Trophoblast cell (in vitro differentiated cells and primary cell): Measurements from ENCODE around the gene PIPOX.

Experiments used
- DNase-seq, 2 donors: peaks; one replicate each; pipeline ENCODE4 v3.0.0-alpha.2; 2016
- H2AFZ ChIP-seq: 2 replicates; pipeline ENCODE4 v1.6.1; 2013; ENCODE audit warnings: low read length, moderate library complexity, mild to moderate bottlenecking; ENCODE audit not compliant: insufficient read depth, poor library complexity
- H2AK5ac ChIP-seq: 2 replicates; pipeline ENCODE4 v1.6.1; 2013; ENCODE audit warnings: mild to moderate bottlenecking, low read length
- H2BK120ac ChIP-seq: 2 replicates; pipeline ENCODE4 v1.6.1; 2013; ENCODE audit warnings: low read length, mild to moderate bottlenecking, moderate library complexity; ENCODE audit not compliant: insufficient read depth, poor library complexity
- H2BK12ac ChIP-seq: 2 replicates; pipeline ENCODE4 v1.6.1; 2013; ENCODE audit warnings: mild to moderate bottlenecking, low read length, moderate library complexity
- H2BK5ac ChIP-seq: 2 replicates; pipeline ENCODE4 v1.6.1; 2013; ENCODE audit warnings: low read length, low read depth, moderate library complexity, mild to moderate bottlenecking; ENCODE audit not compliant: poor library complexity
- H3K14ac ChIP-seq: 2 replicates; pipeline ENCODE4 v1.6.1; 2013; ENCODE audit warnings: mild to moderate bottlenecking, low read length
- H3K18ac ChIP-seq: 2 replicates; pipeline ENCODE4 v1.6.1; 2013; ENCODE audit warnings: mild to moderate bottlenecking, low read length
- H3K23ac ChIP-seq: 2 replicates; pipeline ENCODE4 v1.6.1; 2013; ENCODE audit warnings: low read length
- H3K27ac ChIP-seq: 2 replicates; pipeline ENCODE4 v1.5.1; 2013; ENCODE audit warnings: low read depth, mild to moderate bottlenecking, inconsistent platforms, low read length, moderate library complexity
- H3K27me3 ChIP-seq: 2 replicates; pipeline ENCODE4 v1.6.1; 2013; ENCODE audit warnings: inconsistent platforms, mild to moderate bottlenecking, low read length, moderate library complexity; ENCODE audit not compliant: insufficient read depth
- H3K36me3 ChIP-seq, 2 experiments: 1 replicate in 1 of 2; 2 replicates in 1 of 2; pipeline ENCODE4 v1.6.1; 2013; ENCODE audit warnings: low read length in 2 of 2, mild to moderate bottlenecking in 2 of 2, moderate library complexity in 1 of 2; ENCODE audit not compliant: insufficient read depth in 2 of 2, control insufficient read depth in 1 of 2
- H3K4ac ChIP-seq: 2 replicates; pipeline ENCODE4 v1.6.1; 2013; ENCODE audit warnings: low read depth, mild to moderate bottlenecking, low read length, moderate library complexity
- H3K4me1 ChIP-seq, 2 experiments: 1 replicate in 1 of 2; 2 replicates in 1 of 2; pipeline ENCODE4 v1.6.1; 2013; ENCODE audit warnings: low read length in 2 of 2, mild to moderate bottlenecking in 2 of 2, moderate library complexity in 1 of 2; ENCODE audit not compliant: insufficient read depth in 2 of 2, control insufficient read depth in 1 of 2
- H3K4me2 ChIP-seq: 2 replicates; pipeline ENCODE4 v1.6.1; 2013; ENCODE audit warnings: inconsistent platforms, mild to moderate bottlenecking, low read length, moderate library complexity
- H3K4me3 ChIP-seq: 2 replicates; pipeline ENCODE4 v1.5.1; 2013; ENCODE audit warnings: mild to moderate bottlenecking, low read depth, low read length, inconsistent platforms
- H3K79me1 ChIP-seq: one replicate; pipeline ENCODE4 v1.6.1; 2013; ENCODE audit warnings: low read length
- H3K79me2 ChIP-seq: 2 replicates; pipeline ENCODE4 v1.6.1; 2013; ENCODE audit warnings: low read length, mild to moderate bottlenecking; ENCODE audit not compliant: control insufficient read depth, insufficient read depth, poor library complexity
- H3K9ac ChIP-seq: 2 replicates; pipeline ENCODE4 v1.6.1; 2013; ENCODE audit warnings: mild to moderate bottlenecking, low read length
- H3K9me3 ChIP-seq: 2 replicates; pipeline ENCODE4 v1.6.1; 2013; ENCODE audit warnings: low read depth, mild to moderate bottlenecking, control low read depth, inconsistent platforms, low read length; ENCODE audit not compliant: insufficient read depth
- H4K12ac ChIP-seq: 2 replicates; pipeline ENCODE4 v1.6.1; 2013; ENCODE audit warnings: low read depth, mild to moderate bottlenecking, low read length, moderate library complexity
- H4K8ac ChIP-seq: 2 replicates; pipeline ENCODE4 v1.6.1; 2013; ENCODE audit warnings: low read depth, mild to moderate bottlenecking, low read length, moderate library complexity
- H4K91ac ChIP-seq: one replicate; pipeline ENCODE4 v1.6.1; 2013; ENCODE audit warnings: low read depth, mild to moderate bottlenecking, low read length, moderate library complexity
- WGBS: extraction: QIAGEN DNeasy Blood & Tissue Kit; methylation state at CpG from one replicate; pipeline ENCODE4 v1.1.7; 2013; ENCODE audit warnings: missing lambda C conversion rate; ENCODE audit not compliant: insufficient read length, insufficient coverage; ENCODE audit errors: extremely low coverage; 5-methylcytosine and 5-hydroxymethylcytosine counted together

Gene PIPOX

DNA sequence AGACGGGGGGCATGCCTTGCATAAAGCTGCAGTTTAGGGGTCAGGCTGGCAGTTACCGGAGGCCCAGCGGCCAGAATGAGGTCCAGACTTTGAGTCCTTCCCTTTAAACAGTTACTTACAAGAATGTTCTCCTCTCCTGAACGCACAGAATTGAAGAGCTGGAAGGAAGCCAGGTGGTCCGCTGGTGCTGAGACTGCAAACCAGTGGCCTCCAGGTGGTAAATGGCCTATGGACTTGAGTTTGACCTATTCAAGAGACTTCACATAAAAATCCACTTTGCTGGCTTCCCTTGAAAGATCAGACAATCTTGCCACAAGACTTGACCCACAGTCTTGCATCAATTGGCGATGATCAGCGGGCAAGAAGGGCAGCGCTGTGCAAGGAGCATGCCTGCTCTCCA is 22.4 kb upstream of the PIPOX start:
- no peak overlapping the region for H3K14ac ChIP-seq
- no peak overlapping the region for H2BK5ac ChIP-seq
- no CpG with 5 or more reads among the region's 8 CpGs for WGBS
- H3K9me3 ChIP-seq, result no peaks in the 10 kb centered on the region
- H3K36me3 ChIP-seq, result no peaks in the 10 kb centered on the region
- no peak overlapping the region for H2BK120ac ChIP-seq
- no peak for DNase-seq
- no peak overlapping the region for H3K4ac ChIP-seq
- no peak overlapping the region for H3K18ac ChIP-seq
- H4K91ac ChIP-seq, result no peak overlapping the region
- no peaks in the 10 kb centered on the region for H3K79me2 ChIP-seq
- H3K4me1 ChIP-seq, result no peaks in the 10 kb centered on the region
- no peak overlapping the region for H4K12ac ChIP-seq
- H2BK12ac ChIP-seq, result no peak overlapping the region
- no peak overlapping the region for H3K4me3 ChIP-seq
- H3K23ac ChIP-seq, result no peak overlapping the region
- no peak overlapping the region for H3K9ac ChIP-seq
- no peaks in the 10 kb centered on the region for H3K79me1 ChIP-seq
- H3K27ac ChIP-seq, result no peak overlapping the region
- no peak overlapping the region for H3K4me2 ChIP-seq
- H2AFZ ChIP-seq, result no peak overlapping the region
- no peak overlapping the region for H2AK5ac ChIP-seq
- peaks cover 8% of the 10 kb centered on the region for H3K27me3 ChIP-seq
- no peak overlapping the region for H4K8ac ChIP-seq

DNA sequence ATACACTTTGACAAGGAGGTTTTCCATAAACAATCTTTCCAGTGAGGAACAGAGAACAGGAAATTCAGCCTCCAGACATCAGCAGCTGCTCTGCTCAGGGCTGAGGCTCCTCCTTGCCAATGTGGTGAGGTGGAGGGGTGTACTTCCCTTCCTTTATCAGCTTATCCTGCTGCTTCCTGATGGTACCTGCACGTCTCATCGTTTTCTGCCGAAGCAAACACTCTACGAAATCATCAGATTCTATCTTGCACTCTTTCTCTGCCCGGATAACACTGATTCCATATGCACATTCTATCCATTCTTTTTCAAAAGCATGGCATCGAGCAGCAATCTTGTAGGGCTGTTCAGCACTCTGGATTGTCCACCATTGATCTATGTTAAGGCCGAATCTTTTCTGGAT is 21.7 kb upstream of the PIPOX start:
- no peak overlapping the region for H2AK5ac ChIP-seq
- H3K36me3 ChIP-seq, result no peaks in the 10 kb centered on the region
- H3K4me1 ChIP-seq, result no peaks in the 10 kb centered on the region
- no peaks in the 10 kb centered on the region for H3K9me3 ChIP-seq
- H4K12ac ChIP-seq, result no peak overlapping the region
- no peak overlapping the region for H2BK120ac ChIP-seq
- H3K79me2 ChIP-seq, result no peaks in the 10 kb centered on the region
- no peak overlapping the region for H2BK12ac ChIP-seq
- H3K4me3 ChIP-seq, result no peak overlapping the region
- no peak overlapping the region for H4K91ac ChIP-seq
- no peak overlapping the region for H3K27ac ChIP-seq
- no CpG with 5 or more reads among the region's 7 CpGs for WGBS
- H3K18ac ChIP-seq, result no peak overlapping the region
- H3K23ac ChIP-seq, result no peak overlapping the region
- no peak overlapping the region for H2BK5ac ChIP-seq
- DNase-seq, result peak; percentile 82 to 95
- no peaks in the 10 kb centered on the region for H3K79me1 ChIP-seq
- no peak overlapping the region for H4K8ac ChIP-seq
- H3K4ac ChIP-seq, result no peak overlapping the region
- H3K9ac ChIP-seq, result no peak overlapping the region
- H3K14ac ChIP-seq, result no peak overlapping the region
- peaks cover 8% of the 10 kb centered on the region for H3K27me3 ChIP-seq
- H2AFZ ChIP-seq, result no peak overlapping the region
- H3K4me2 ChIP-seq, result no peak overlapping the region

DNA sequence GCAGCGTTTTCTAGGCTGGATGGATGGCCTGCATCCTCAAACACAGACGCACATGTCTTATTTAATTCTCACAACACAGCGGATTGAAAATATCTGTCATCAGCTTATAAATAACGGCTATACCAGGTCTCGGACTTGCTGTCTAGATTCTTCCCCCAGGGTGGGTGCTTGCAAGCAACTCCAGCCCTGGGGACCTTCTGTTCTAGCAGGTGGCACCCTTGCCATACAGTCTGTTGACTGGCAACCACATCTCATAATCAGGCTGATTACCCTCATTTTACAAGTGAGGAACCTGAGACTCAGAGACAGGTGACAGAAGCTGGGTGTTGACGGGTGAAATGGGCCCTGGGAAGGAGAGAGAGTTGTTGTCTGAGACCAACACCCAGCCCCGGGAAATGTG is 20.9 kb upstream of the PIPOX start:
- no peak overlapping the region for H2AK5ac ChIP-seq
- H3K4ac ChIP-seq, result no peak overlapping the region

DNA sequence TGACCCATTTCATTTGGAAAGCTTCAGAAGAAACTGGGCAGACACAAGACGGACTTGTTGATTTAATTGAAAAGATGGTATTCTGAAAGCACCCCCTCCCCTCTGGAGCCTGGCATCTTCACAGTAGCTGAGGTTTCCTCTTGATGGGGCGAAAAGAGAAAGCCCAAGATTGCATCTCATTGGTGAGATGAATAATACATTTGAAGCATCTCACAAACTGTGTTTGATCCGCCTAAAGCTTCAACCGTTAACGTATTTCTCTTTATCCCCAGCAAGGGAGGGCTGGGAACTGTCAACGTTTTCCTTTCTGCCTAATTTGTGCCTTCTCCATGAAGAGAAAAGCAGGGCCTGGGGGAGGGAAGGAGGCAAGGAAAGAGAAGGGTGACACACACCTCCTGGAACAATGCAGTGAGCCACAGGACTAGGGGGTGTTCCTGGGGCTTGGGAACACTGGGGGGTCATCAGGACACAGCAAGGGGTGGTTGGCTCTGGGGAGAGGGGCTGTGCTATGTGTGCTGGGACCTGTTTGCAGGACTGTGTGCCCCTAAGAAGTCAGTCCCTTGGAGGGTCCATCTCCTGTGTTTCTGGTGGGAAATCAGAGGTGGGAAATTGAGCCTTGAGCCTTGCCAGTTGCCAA is 18.5 kb upstream of the PIPOX start:
- DNase-seq, result no peak

More for the DNA sequence above, 20.9 kb upstream of the PIPOX start:
- Histone ChIP-seq H3K27ac (no peak overlapping the region), H2BK12ac (no peak overlapping the region), H3K27me3 (peaks cover 8% of the 10 kb centered on the region), H4K12ac (no peak overlapping the region), H2BK5ac (no peak overlapping the region), H3K14ac (no peak overlapping the region), H3K23ac (no peak overlapping the region), H3K4me2 (no peak overlapping the region), H3K18ac (no peak overlapping the region), H3K9me3 (no peaks in the 10 kb centered on the region), H4K8ac (no peak overlapping the region), H2BK120ac (no peak overlapping the region), H3K36me3 (no peaks in the 10 kb centered on the region), H3K4me1 (no peaks in the 10 kb centered on the region), H3K4me3 (no peak overlapping the region), H3K79me1 (no peaks in the 10 kb centered on the region), H3K79me2 (no peaks in the 10 kb centered on the region), H2AFZ (no peak overlapping the region), H3K9ac (no peak overlapping the region), H4K91ac (no peak overlapping the region)
- DNase-seq, result no peak
- no CpG with 5 or more reads among the region's 7 CpGs for WGBS

More for the DNA sequence above, 18.5 kb upstream of the PIPOX start:
- Histone ChIP-seq H3K79me2 (no peaks in the 10 kb centered on the region), H3K4ac (no peak overlapping the region), H2AK5ac (no peak overlapping the region), H3K27me3 (peaks cover 8% of the 10 kb centered on the region), H3K18ac (no peak overlapping the region), H3K4me1 (no peaks in the 10 kb centered on the region), H3K4me2 (no peak overlapping the region), H4K91ac (no peak overlapping the region), H3K79me1 (no peaks in the 10 kb centered on the region), H3K4me3 (no peak overlapping the region), H2BK12ac (no peak overlapping the region), H2BK120ac (no peak overlapping the region), H4K8ac (no peak overlapping the region), H3K9me3 (no peaks in the 10 kb centered on the region), H3K36me3 (no peaks in the 10 kb centered on the region), H3K23ac (no peak overlapping the region), H2BK5ac (no peak overlapping the region), H2AFZ (no peak overlapping the region), H3K9ac (no peak overlapping the region), H4K12ac (no peak overlapping the region), H3K27ac (no peak overlapping the region), H3K14ac (no peak overlapping the region)
- WGBS, result no CpG with 5 or more reads among the region's 6 CpGs
